ENCODE results near the gene ZNF416.
A peak's percentile ranks its signal among the peaks of the same experiment; 100 is the strongest.

GRCh38 chr19:57583521-57584416, 5.1 kb upstream of the ZNF416 start, which contains the start of gene ZIK1:
- TF ChIP-seq CTCF (conservative IDR thresholded peaks at IDR 0.05; ENCODE audit: low read length) (peak; percentile 42; the same call in 1 of the 2 replicates), EZH2phosphoT487 (IDR thresholded peaks at IDR 0.05; ENCODE audit: borderline replicate concordance) (no peak)
